Panc1 (cell line): ENCODE results near the gene CCDC137. TPM values are rescaled to one million over a fixed set of nuclear protein-coding genes. Genes with fewer than 3 reads are reported as not detected.

ENCODE experiments used
- ATAC-seq: fragments of 200-7000 bp; cut with Tn5 transposase; 2 replicates; pipeline ENCODE4 v1.9.1; 2020; ENCODE audit warnings: mild to moderate bottlenecking, moderate library complexity
- BruUV-seq: library from RNA; stranded (reverse); fragments of 400-500 nt; replicated peaks from 2 replicates; lab custom pipeline; 2021; lab: Mats Ljungman, UMichigan
- CTCF ChIA-PET: fragments of 300-600 bp; sonication (Branson Sonifier 250); formaldehyde crosslinking; loops from one replicate; lab custom pipeline; 2022; ENCODE audit warnings: antibody characterized with exemption; lab: Charles Lee
- POLR2A ChIA-PET: fragments of 300-600 bp; sonication (Branson Sonifier 250); formaldehyde crosslinking; loops from one replicate; lab custom pipeline; 2022; ENCODE audit warnings: antibody characterized with exemption; lab: Charles Lee
- DNase-seq: peaks from one replicate; pipeline ENCODE4 v3.0.0-alpha.2; 2010; ENCODE audit warnings: low read depth, low spot score
- H3K27ac ChIP-seq: 2 replicates; pipeline ENCODE4 v1.5.1; 2011; ENCODE audit warnings: mild to moderate bottlenecking, low read length, inconsistent platforms
- H3K27me3 ChIP-seq: fragments of 200-500 bp; sonication (Bioruptor generic); 2 replicates; pipeline ENCODE4 v1.6.0; 2014; ENCODE audit warnings: low read length, inconsistent platforms; ENCODE audit not compliant: control insufficient read depth, insufficient read depth
- H3K36me3 ChIP-seq: fragments of 200-500 bp; sonication (Bioruptor generic); 2 replicates; pipeline ENCODE4 v1.5.1; 2014; ENCODE audit warnings: inconsistent platforms, mild to moderate bottlenecking, low read length, moderate library complexity; ENCODE audit not compliant: control insufficient read depth, insufficient read depth
- H3K4me1 ChIP-seq: 2 replicates; pipeline ENCODE4 v1.5.1; 2011; ENCODE audit warnings: inconsistent platforms, mild to moderate bottlenecking, low read length, moderate library complexity; ENCODE audit not compliant: control insufficient read depth, insufficient read depth
- H3K4me3 ChIP-seq, 2 experiments: 2 replicates each; pipeline ENCODE4 v1.5.1; 2011 to 2012; ENCODE audit warnings: low read depth in 2 of 2, low read length in 2 of 2, mild to moderate bottlenecking in 2 of 2, inconsistent platforms in 1 of 2, moderate library complexity in 1 of 2
- H3K9me3 ChIP-seq: fragments of 200-500 bp; sonication (Bioruptor generic); 2 replicates; pipeline ENCODE4 v1.5.1; 2014; ENCODE audit warnings: low read depth, mild to moderate bottlenecking, inconsistent platforms, low read length, moderate library complexity; ENCODE audit not compliant: control insufficient read depth, insufficient read depth
- CTCF ChIP-seq: fragments of 450-650 bp; IDR thresholded peaks from 2 replicates; pipeline ENCODE4 v1.5.1; 2017; ENCODE audit warnings: mild to moderate bottlenecking
- POLR2AphosphoS5 ChIP-seq: IDR thresholded peaks from 2 replicates; pipeline ENCODE4 v1.6.1; 2012; ENCODE audit warnings: mild to moderate bottlenecking, low read depth, low read length, moderate library complexity
- SIN3A ChIP-seq: IDR thresholded peaks from 2 replicates; pipeline ENCODE4 v1.6.1; 2012; ENCODE audit warnings: low read depth, mild to moderate bottlenecking, low read length, moderate library complexity, borderline replicate concordance; ENCODE audit not compliant: insufficient read depth
- TCF7L2 ChIP-seq: IDR thresholded peaks from 2 replicates; pipeline ENCODE4 v1.6.1; 2011; ENCODE audit warnings: mild to moderate bottlenecking, low read depth, low read length, inconsistent platforms
- in situ Hi-C: cut with HindIII; loops from 2 replicates; pipeline ENCODE4 v1.10.0; 2016; ENCODE audit warnings: low sequenced_read_pairs, low pct_unique_long_range_greater_than_20kb
- intact Hi-C: fragments of 100-400 bp; cut with micrococcal nuclease; formaldehyde crosslinking; loops from one replicate; pipeline ENCODE4 v1.10.0; 2022; ENCODE audit not compliant: unreplicated experiment
- total RNA-seq: library from RNA; stranded (reverse); gene quantifications from one replicate; pipeline ENCODE4 v1.2.1, GENCODE V29; 2021; ENCODE audit not compliant: unreplicated experiment
- TF ChIP-seq, protein P1 (sequence below), 2 experiments: IDR thresholded peaks; 2 replicates each; pipeline ENCODE4 v1.6.1; 2011 to 2012; ENCODE audit warnings: low read depth in 2 of 2, control low read depth in 1 of 2, low read length in 1 of 2, mild to moderate bottlenecking in 1 of 2, moderate library complexity in 1 of 2; ENCODE audit not compliant: insufficient read depth in 1 of 2

Gene CCDC137
- total RNA-seq, 1 experiment from 2014 or later = 74.6 TPM

GRCh38 chr17:81672504-81672903, 6.0 kb downstream of the CCDC137 start:
- Histone ChIP-seq H3K27me3 (no peaks in the 10 kb centered on the region), H3K4me1 (peaks cover 16% of the 10 kb centered on the region), H3K4me3 (no peak overlapping the region), H3K9me3 (no peaks in the 10 kb centered on the region), H3K36me3 (peaks cover 4% of the 10 kb centered on the region), H3K27ac (no peak overlapping the region)
- no TSS peak for BruUV-seq
- no peak for ATAC-seq
- CTCF ChIA-PET = no interaction called here
- in situ Hi-C loops = no loop called here
- intact Hi-C loops = no loop called here
- TF ChIP-seq, protein P1, sequence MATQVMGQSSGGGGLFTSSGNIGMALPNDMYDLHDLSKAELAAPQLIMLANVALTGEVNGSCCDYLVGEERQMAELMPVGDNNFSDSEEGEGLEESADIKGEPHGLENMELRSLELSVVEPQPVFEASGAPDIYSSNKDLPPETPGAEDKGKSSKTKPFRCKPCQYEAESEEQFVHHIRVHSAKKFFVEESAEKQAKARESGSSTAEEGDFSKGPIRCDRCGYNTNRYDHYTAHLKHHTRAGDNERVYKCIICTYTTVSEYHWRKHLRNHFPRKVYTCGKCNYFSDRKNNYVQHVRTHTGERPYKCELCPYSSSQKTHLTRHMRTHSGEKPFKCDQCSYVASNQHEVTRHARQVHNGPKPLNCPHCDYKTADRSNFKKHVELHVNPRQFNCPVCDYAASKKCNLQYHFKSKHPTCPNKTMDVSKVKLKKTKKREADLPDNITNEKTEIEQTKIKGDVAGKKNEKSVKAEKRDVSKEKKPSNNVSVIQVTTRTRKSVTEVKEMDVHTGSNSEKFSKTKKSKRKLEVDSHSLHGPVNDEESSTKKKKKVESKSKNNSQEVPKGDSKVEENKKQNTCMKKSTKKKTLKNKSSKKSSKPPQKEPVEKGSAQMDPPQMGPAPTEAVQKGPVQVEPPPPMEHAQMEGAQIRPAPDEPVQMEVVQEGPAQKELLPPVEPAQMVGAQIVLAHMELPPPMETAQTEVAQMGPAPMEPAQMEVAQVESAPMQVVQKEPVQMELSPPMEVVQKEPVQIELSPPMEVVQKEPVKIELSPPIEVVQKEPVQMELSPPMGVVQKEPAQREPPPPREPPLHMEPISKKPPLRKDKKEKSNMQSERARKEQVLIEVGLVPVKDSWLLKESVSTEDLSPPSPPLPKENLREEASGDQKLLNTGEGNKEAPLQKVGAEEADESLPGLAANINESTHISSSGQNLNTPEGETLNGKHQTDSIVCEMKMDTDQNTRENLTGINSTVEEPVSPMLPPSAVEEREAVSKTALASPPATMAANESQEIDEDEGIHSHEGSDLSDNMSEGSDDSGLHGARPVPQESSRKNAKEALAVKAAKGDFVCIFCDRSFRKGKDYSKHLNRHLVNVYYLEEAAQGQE (IDR thresholded peaks at IDR 0.05; ENCODE audit: insufficient read depth in 1 of 2, low read depth in 2 of 2, low read length in 1 of 2) = no peak
- no peak for TF ChIP-seq SIN3A
- DNase-seq = no peak
- POLR2A ChIA-PET = no interaction called here

DNA sequence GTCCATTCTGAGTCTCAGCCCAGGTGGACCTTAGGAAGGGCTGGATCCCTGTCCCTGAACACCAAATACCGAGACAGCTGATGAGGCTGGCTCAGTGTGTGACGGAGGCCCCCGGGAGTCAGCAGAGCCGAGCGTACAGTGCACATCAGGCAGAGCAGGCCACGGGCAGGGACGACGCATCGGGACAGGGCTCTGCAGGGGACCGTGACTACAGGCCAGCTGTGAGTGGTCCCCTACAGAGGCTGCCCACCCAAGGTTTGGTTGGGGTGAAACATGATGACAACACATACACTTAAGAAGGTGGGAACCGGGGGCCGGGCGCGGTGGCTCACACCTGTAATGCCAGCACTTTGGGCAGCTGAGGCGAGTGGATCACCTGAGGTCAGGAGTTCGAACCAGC, 6.4 kb downstream of the CCDC137 start:
- no peak for ATAC-seq
- POLR2A ChIA-PET = no interaction called here

More for the DNA sequence above, 6.4 kb downstream of the CCDC137 start:
- Histone ChIP-seq H3K27me3 (no peaks in the 10 kb centered on the region), H3K36me3 (peaks cover 4% of the 10 kb centered on the region), H3K27ac (no peak overlapping the region), H3K4me1 (peaks cover 11% of the 10 kb centered on the region), H3K9me3 (no peaks in the 10 kb centered on the region), H3K4me3 (no peak overlapping the region)
- TF ChIP-seq, protein P1 (IDR thresholded peaks at IDR 0.05; ENCODE audit: insufficient read depth in 1 of 2, low read depth in 2 of 2, low read length in 1 of 2) = no peak
- TF ChIP-seq SIN3A (no peak), TCF7L2 (no peak), CTCF (no peak), POLR2AphosphoS5 (no peak)
- CTCF ChIA-PET = no interaction called here
- no peak for DNase-seq
- BruUV-seq = no TSS peak
- intact Hi-C loops (no loop called here), in situ Hi-C loops (no loop called here)
